ENCODE measurements around the gene ENOX2.

ENOX2 gene

DNA sequence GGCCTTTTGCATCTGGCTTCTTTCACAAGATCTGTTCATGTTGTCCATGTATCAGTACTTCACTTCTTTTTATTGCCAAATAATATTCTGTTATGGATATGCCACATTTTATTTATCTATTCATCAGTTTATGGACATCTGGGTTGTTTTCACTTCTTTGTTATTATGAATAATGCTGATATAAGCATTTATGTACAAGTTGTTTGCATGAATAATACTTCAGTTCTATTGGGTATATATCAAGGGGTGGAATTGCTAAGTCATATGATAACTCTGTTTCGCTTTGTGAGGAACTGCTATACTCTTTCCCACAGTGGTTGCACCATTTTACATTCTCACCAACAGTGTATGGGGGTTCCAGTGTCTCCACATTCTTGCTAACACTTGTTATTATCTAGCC is 310.8 kb downstream of the ENOX2 start:
- TF ChIP-seq, protein P1, sequence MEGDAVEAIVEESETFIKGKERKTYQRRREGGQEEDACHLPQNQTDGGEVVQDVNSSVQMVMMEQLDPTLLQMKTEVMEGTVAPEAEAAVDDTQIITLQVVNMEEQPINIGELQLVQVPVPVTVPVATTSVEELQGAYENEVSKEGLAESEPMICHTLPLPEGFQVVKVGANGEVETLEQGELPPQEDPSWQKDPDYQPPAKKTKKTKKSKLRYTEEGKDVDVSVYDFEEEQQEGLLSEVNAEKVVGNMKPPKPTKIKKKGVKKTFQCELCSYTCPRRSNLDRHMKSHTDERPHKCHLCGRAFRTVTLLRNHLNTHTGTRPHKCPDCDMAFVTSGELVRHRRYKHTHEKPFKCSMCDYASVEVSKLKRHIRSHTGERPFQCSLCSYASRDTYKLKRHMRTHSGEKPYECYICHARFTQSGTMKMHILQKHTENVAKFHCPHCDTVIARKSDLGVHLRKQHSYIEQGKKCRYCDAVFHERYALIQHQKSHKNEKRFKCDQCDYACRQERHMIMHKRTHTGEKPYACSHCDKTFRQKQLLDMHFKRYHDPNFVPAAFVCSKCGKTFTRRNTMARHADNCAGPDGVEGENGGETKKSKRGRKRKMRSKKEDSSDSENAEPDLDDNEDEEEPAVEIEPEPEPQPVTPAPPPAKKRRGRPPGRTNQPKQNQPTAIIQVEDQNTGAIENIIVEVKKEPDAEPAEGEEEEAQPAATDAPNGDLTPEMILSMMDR (IDR thresholded peaks at IDR 0.05) = no peak

GRCh38 chrX:130578906-130579305 is 324.1 kb downstream of the ENOX2 start:
- TF ChIP-seq, protein P1 (IDR thresholded peaks at IDR 0.05) = no peak

GRCh38 chrX:130577431-130577830 is 325.6 kb downstream of the ENOX2 start:
- TF ChIP-seq, protein P1 (IDR thresholded peaks at IDR 0.05) = no peak

- TF ChIP-seq, protein P1 (IDR thresholded peaks at IDR 0.05) = peak; percentile 70
Observed at GRCh38 chrX:130575831-130576389, 327.1 kb downstream of the ENOX2 start.

Data from LNCAP (cell line).